ENCODE data around the gene CDC25A.
"Not testable (repeated sequence)": the region's sequence is repeated elsewhere in the genome, so short reads cannot be mapped to it uniquely, and the experiment has no call there.

CDC25A gene

GRCh38 chr3:48140936-48141603 lies 47.1 kb downstream of the CDC25A start:
- FAIRE-seq = no peak

- no peak for FAIRE-seq
Measured at GRCh38 chr3:48140336-48140757, 47.9 kb downstream of the CDC25A start.

- FAIRE-seq = no peak
Measured at GRCh38 chr3:48137425-48137999, 50.7 kb downstream of the CDC25A start.

- no peak for FAIRE-seq
Measured at GRCh38 chr3:48135552-48136495, 52.4 kb downstream of the CDC25A start.

- FAIRE-seq = no peak
Measured at GRCh38 chr3:48130321-48130904, 57.8 kb downstream of the CDC25A start.

- no peak for FAIRE-seq
Measured at GRCh38 chr3:48129921-48130320, 58.3 kb downstream of the CDC25A start.

- FAIRE-seq = no peak
Measured at GRCh38 chr3:48128774-48129173, 59.4 kb downstream of the CDC25A start.

- FAIRE-seq = no peak
Measured at GRCh38 chr3:48125886-48126622, 62.2 kb downstream of the CDC25A start.

GRCh38 chr3:48125013-48125705 lies 63.1 kb downstream of the CDC25A start:
- no peak for FAIRE-seq

GRCh38 chr3:48123346-48123745 lies 64.9 kb downstream of the CDC25A start:
- FAIRE-seq = no peak

GRCh38 chr3:48122504-48122903 lies 65.7 kb downstream of the CDC25A start:
- FAIRE-seq = no peak

GRCh38 chr3:48120223-48120622 lies 68.0 kb downstream of the CDC25A start:
- no peak for FAIRE-seq

- no peak for FAIRE-seq
Measured at GRCh38 chr3:48119505-48120193, 68.6 kb downstream of the CDC25A start.

GRCh38 chr3:48118928-48119327 lies 69.3 kb downstream of the CDC25A start:
- FAIRE-seq = no peak

GRCh38 chr3:48118322-48118721 lies 69.9 kb downstream of the CDC25A start:
- no peak for FAIRE-seq

GRCh38 chr3:48112813-48113212 lies 75.4 kb downstream of the CDC25A start:
- no peak for FAIRE-seq

- not testable (repeated sequence) for FAIRE-seq
Measured at GRCh38 chr3:48112108-48112791, 76.0 kb downstream of the CDC25A start.

GRCh38 chr3:48110463-48110862 lies 77.8 kb downstream of the CDC25A start:
- FAIRE-seq = no peak

GRCh38 chr3:48107227-48107626 lies 81.0 kb downstream of the CDC25A start:
- FAIRE-seq = no peak
